HG03575 (cell line): Measurements from ENCODE around the gene NUP160.
"Not testable (repeated sequence)": the region's sequence is repeated elsewhere in the genome, so short reads cannot be mapped to it uniquely, and the experiment has no call there.

Experiments
- ATAC-seq: cut with Tn5 transposase; IDR thresholded peaks from one replicate; pipeline ENCODE4 v1.9.1; 2021; ENCODE audit not compliant: unreplicated experiment, insufficient number of reproducible peaks, low FRiP score; ENCODE audit errors: extremely low read depth

NUP160 gene, protein sequence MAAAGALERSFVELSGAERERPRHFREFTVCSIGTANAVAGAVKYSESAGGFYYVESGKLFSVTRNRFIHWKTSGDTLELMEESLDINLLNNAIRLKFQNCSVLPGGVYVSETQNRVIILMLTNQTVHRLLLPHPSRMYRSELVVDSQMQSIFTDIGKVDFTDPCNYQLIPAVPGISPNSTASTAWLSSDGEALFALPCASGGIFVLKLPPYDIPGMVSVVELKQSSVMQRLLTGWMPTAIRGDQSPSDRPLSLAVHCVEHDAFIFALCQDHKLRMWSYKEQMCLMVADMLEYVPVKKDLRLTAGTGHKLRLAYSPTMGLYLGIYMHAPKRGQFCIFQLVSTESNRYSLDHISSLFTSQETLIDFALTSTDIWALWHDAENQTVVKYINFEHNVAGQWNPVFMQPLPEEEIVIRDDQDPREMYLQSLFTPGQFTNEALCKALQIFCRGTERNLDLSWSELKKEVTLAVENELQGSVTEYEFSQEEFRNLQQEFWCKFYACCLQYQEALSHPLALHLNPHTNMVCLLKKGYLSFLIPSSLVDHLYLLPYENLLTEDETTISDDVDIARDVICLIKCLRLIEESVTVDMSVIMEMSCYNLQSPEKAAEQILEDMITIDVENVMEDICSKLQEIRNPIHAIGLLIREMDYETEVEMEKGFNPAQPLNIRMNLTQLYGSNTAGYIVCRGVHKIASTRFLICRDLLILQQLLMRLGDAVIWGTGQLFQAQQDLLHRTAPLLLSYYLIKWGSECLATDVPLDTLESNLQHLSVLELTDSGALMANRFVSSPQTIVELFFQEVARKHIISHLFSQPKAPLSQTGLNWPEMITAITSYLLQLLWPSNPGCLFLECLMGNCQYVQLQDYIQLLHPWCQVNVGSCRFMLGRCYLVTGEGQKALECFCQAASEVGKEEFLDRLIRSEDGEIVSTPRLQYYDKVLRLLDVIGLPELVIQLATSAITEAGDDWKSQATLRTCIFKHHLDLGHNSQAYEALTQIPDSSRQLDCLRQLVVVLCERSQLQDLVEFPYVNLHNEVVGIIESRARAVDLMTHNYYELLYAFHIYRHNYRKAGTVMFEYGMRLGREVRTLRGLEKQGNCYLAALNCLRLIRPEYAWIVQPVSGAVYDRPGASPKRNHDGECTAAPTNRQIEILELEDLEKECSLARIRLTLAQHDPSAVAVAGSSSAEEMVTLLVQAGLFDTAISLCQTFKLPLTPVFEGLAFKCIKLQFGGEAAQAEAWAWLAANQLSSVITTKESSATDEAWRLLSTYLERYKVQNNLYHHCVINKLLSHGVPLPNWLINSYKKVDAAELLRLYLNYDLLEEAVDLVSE (N-terminal part only)

DNA sequence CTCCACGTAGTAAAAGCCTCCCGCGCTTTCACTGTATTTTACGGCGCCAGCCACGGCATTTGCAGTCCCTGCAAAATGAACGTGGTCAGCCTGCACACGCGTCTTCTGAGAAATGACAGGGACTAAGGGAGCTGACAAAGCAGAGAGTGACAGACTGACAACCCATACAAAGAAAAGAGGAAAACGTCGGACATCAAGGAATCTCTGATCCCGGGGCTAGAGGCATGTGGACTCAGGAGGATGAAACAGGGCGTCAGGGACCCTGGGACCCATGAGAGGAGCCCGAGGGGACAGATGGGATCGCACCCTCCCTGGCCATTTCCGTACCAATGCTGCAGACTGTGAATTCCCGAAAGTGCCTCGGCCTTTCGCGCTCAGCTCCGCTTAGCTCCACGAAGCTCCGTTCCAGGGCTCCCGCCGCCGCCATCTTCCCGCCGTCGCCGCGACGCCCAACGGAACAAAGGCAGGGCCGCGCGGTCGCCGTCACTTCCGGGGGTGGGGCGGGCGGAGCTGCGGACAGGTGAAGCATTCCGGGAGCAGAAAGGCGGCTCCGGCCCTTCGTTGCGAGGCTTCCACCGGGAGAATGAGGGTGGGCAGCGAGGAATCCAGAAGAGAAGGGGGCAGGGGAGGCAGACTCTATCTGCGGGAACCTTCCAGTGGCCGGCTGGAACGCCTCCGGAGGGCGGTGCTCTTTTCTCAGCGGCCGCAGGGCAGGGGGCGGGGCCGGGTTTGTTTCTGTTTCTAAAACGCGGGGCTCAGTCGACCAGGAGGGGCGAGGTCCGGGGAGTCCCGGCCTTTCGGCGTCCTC is at the start of gene NUP160:
NUP160 (minus strand) TSS at position 459 of the 808 bp plus-strand sequence; CDS start at position 427, 32 bp downstream.
- no peak for ATAC-seq

DNA sequence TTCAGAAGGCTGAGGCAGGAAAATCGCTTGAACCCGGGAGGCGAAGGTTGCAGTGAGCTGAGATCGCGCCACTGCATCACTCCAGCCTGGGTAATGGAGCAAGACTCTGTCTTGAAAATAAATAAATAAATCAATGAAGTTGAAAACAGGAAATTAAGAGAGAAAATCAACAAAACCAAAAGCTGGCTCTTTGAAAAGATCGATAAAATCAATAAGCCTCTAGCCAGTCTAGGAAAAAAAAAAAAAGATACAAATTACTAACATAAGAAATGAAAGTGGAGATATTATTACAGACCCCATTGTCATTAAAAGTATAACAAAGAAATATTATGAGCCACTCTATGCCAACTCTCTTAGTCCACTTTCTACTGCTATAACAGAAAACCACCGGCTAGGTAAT is 48.0 kb upstream of the NUP160 start:
- no peak for ATAC-seq

DNA sequence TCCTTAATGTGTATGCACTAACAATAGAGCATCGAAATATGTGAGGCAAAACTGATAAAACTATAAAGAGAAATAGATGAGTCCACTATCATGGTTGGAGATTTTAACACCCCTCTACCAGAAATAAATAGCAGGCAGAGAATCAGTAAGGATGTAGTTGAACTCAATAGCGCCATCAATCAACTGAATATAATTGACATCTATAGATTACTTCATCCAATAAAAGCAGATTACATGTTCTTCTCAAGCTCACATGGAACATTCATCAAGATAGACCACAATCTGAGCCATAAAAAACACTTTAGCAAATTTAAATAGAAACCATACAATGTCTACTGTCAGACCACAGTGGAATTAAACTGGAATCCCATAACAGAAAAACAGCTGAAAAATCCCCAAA is 46.9 kb upstream of the NUP160 start:
- no peak for ATAC-seq

DNA sequence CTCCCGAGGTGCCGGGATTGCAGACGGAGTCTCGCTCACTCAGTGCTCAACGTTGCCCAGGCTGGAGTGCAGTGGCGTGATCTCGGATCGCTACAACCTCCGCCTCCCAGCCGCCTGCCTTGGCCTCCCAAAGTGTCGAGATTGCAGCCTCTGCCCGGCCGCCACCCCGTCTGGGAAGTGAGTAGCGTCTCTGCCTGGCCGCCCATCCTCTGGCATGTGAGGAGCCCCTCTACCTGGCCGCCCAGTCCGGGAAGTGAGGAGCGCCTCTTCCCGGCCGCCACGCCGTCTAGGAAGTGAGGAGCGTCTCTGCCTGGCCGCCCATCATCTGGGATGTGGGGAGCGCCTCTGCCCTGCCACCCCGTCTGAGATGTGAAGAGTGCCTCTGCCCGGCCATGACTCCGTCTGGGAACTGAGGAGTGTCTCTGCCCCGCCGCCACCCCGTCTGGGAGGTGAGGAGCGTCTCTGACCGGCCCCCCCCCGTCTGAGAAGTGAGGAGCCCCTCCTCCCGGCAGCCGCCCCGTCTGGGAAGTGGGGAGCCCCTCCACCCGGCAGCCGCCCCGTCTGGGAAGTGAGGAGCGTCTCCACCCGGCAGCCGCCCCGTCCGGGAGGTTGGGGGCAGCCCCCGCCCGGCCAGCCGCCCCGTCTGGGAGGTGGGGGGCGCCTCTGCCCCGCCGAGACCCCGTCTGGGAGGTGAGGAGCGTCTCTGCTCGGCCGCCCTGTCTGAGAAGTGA is 44.6 kb upstream of the NUP160 start:
- not testable (repeated sequence) for ATAC-seq

DNA sequence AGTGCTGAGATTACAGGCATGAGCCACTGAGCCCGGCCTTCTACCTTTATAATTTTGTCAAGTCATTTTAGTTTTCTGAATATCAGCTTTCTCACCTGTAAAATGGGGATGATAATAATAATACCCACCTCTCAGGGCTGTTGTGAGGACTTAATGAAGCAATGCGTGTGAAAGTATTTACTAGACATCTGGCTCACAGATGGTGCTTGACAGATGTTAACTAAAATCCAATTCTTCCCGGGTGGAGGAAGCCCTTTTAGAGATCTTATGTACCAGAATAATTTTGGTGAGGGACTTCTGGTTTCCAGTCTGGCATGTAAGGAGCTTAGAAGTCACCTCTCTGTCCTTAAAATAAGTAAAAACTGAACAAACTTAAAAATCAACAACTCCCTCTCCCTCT is 43.7 kb upstream of the NUP160 start:
- no peak for ATAC-seq

DNA sequence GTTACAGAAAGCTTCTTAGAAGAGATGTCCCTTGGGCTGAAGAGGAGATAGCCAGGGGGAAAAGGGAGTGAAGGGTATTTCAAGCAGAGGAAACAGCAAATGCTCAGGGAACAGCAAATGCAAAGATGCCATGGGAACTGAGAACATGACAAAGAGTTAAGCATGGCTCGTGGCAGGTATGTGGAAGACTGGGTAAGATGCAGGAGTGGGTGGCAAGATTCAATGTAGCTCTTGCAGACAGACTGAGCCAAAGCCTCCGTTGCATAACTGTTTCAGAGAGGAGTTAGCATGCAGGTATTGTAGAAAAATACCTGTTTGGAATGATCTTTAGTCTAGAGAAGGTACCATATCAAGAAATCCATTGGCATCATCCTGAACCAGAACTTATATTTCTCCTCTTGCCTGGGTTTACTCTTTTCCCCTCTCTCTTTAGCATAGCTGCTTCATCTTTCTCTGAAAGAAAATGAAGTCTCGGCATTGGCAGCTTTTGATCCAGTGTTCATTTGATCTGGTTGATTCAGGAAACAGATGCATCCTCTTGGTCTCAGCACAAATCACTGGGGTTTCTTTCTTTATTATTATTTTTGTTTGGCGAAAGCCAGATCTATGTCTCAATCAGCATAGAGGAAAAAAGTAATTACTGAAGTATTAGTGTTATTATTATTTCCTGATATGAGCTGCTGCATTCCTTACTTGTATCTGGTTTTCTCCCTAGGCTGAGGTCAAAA is 41.7 kb upstream of the NUP160 start:
- ATAC-seq = no peak

DNA sequence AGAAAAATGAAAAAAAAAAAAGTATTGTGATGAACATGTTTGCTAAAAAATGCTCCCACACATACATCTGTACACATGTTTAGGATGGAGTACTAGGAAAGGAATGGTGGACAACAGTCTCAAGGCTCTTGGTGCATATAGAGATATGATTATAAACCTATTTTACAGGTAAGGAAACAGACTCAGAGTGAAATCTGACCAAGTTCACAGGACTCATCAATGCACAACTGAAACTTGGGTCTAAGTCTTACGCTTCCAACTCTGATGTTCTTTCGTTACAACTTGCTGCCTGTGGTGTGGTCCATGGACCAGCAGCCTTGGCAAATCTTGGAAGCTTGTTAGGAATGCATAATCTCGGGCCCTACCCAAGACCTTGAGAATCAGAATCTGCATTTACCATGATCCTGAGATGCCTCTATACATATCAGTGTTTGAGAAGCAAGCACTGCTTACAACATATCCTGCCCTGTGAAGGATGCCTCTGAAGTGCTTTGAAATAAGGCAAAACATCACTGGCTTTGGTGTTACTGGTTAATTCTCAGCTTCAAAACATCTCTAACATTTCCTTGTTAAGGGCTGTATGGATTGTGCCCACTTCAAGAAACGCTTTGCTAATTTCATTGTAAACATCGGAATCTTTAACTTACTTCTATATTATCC is 39.9 kb upstream of the NUP160 start:
- no peak for ATAC-seq

DNA sequence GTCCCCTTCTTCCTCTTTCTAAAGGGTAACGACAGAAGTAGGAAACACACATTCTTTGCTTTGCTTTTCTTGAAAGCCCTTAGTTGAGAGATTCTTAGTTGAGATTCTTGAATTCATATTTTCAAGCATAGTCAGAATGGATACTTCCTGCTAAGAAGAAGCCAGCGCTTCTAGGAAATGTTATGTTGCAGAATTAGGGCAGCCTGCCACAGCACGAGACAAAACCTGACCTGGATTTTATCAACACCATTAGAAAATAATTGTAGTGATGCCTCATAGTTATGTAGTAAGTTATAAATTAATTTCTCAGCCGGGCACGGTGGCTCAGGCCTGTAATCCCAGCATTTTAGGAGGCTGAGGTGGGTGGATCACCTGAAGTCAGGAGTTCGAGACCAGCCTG is 37.9 kb upstream of the NUP160 start:
- ATAC-seq = no peak

DNA sequence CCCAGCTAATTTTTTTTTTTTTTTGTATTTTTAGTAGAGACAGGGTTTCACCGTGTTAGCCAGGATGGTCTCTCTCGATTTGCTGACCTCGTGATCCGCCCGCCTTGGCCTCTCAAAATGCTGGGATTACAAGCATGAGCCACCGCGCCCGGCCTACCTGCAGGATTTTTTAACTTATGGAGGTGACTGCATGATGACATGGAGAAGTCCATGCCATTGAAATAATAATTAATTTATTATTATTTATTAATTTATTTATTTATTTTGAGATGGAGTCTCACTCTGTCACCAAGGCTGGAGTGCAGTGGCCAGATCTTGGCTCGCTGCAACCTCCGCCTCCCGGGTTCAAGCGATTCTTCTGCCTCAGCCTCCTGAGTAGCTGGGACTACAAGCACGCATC is 34.3 kb upstream of the NUP160 start:
- ATAC-seq = not testable (repeated sequence)

DNA sequence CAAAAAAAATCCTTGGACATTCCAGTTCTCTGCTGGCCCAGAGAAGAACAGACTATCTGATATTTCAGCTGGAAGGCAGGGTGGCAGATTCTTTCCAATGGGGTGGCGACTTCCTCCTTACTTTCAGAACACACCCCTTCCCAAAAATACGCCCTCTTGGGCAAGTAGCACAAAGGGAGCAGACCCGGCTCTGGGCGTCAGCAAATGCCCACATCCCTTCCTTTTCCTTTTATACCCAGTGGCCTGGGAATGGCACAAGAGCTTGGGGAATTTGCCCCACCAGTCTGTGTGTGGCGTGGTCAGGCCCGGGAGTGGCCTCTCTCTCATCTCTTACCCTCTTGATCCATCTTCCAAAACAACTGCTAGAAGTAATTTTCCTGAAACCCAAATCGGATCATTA is 33.0 kb upstream of the NUP160 start:
- no peak for ATAC-seq

DNA sequence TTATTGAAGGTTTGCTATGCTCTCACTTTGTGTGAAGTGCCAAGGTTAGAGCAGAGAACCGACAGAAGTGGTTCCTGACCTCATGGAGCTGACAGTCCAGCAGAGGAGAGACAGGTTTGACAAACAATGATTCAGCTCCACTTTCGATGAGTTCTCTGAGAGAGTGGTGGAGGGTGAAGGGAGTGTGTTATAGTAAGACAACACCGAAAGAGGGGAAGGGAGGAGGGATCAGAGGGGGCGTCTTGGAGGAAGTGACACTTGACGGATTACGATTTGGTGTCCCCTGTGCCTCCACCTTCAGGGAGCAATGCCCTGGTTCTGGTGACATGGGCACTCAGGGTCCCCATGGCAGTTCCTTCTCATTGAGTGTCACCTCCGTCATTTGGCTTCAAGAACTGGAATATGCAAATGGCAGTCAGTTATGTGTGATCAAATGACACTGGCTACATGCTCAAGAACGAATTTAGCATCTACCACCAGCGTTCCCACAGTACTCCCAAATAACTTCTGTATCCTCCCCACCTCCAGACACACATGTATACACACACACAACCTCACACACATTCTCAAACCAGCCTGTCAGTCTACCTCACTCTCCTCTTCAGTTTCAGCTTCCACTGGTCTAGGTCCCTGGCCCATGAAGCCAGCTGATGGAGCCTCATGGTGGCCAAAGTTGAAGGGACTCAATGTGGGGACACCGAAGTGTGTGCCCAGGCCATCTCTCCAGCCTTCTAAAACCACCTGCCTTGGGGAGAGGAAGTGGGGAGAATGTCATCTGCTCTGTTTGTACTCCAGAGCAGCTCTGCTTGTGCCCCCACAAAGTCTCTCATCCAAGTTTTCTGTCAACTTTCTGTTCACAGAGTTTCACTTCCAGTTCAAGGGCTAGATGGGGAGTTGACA is 31.4 kb upstream of the NUP160 start:
- no peak for ATAC-seq

DNA sequence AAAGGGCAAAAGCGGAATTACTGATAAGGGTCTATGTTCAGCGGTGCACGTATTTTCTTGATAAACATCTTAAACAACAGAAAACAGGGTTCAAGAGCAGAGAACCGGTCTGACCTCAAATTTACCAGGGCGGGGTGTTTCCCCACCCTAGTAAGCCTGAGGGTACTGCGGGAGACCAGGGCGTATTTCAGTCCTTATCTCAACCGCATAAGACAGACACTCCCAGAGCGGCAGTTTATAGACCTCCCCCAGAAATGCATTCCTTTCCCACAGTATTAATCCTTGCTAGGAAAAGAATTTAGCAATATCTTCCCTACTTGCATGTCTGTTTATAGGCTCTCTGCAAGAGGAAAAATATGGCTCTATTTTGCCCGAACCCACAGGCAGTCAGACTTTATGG is 27.7 kb upstream of the NUP160 start:
- ATAC-seq = not testable (repeated sequence)

DNA sequence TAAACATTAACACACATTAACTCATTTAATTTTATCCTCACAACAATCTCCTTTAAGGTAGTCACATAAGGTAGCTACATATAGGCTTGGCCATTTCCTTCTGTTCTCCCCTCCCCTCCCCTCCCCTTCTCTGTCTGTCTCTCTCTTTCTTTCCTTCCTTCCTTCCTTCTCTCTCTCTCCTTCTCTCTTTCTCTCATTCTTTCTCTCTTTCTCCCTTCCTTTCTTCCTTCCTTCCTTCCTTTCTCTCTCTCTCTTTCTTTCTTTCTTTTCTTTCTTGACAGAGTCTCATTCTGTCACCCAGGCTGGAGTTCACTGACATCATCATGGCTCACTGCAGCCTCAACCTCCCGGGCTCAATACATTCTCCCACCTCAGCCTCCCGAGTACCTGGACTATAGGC is 22.3 kb upstream of the NUP160 start:
- no peak for ATAC-seq

DNA sequence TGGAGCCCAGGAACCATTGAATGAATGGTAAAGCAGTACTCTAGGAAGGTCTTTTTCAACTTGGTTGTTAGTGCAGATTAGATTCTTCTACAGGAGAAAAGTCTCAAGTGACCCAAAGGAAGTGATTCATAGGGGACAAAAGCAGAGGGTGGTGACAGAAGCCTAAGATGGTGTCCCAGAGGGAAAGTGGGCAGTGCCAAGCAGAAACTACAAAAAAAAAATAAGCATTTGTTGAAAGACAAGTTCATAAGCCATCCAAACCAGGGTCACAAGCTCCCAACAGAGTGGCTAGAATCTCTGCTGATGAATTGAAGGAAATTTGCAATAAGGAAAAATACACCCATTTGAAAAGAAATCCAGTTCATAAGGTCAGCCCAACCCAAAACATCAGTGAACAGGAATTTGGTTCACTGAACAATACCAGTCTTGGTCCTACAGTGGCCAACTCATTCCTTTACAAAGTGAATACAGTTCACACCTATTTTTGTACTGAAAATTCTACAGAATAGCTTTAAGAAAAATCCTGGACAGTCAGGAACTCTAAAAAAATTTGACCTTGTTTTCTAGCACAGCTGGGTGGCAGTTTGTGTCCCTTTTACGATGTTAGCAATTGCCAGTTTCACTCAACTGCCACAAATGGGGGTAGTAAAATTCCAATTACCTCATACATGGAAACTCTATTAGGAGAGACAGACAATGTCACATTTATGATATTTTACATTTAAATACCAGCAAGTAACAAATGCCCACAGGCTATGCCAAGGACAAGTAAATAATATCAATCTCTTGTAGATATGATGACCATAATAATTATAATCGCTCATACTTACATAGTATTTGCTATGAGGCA is 21.6 kb upstream of the NUP160 start:
- ATAC-seq = no peak

DNA sequence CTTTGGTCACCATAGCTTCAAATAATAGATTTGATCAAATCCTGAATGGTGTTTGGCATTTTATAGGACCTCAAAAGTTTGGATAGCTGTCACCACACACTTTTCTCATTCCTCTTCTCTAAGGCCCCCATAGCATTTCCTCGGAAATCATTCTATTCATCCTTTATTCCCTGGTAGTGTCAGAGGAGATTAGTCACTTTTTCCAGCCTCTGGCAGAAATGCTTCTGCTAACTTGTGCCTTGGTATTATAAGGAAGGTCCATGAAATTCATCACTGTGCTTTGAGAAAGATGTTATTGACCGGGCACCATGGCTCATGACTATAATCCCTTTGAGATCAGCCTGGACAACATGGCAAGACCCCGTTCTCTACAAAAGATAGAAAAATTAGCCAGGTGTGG is 19.7 kb upstream of the NUP160 start:
- no peak for ATAC-seq
